Astrocyte of the spinal cord (primary cell): ENCODE measurements around the gene TNNT1.
A peak's percentile ranks its signal among the peaks of the same experiment; 100 is the strongest.

ENCODE experiments used
- DNase-seq: peaks from one replicate; pipeline ENCODE4 v3.0.0; 2011; ENCODE audit warnings: low read depth, low spot score
- H3K4me3 ChIP-seq: 2 replicates; pipeline ENCODE4 v1.5.1; 2011; ENCODE audit warnings: low read depth, mild to moderate bottlenecking, low read length, moderate library complexity
- CTCF ChIP-seq: IDR thresholded peaks from 2 replicates; pipeline ENCODE4 v1.5.1; 2012; ENCODE audit warnings: low read depth, mild to moderate bottlenecking, low read length, inconsistent platforms
- in situ Hi-C: cut with HindIII; loops from 2 replicates; pipeline ENCODE4 v1.10.0; 2017; ENCODE audit warnings: low sequenced_read_pairs

TNNT1 gene

GRCh38 chr19:55131421-55131820 lies 17.6 kb downstream of the TNNT1 start:
- in situ Hi-C loops = no loop called here
- DNase-seq = no peak
- no peak overlapping the region for H3K4me3 ChIP-seq
- no peak for TF ChIP-seq CTCF

- TF ChIP-seq CTCF = no peak
- no peak overlapping the region for H3K4me3 ChIP-seq
- in situ Hi-C loops = no loop called here
- DNase-seq = no peak
Measured at GRCh38 chr19:55119053-55119452, 30.0 kb downstream of the TNNT1 start.

- peak; percentile 29 for DNase-seq
Measured at GRCh38 chr19:55118401-55118991, 30.5 kb downstream of the TNNT1 start.

GRCh38 chr19:55117663-55118391 lies 31.2 kb downstream of the TNNT1 start:
- peak overlapping the region; percentile 62 for H3K4me3 ChIP-seq
- TF ChIP-seq CTCF = no peak
- in situ Hi-C loops = no loop called here
- peak; percentile 99 for DNase-seq

More at GRCh38 chr19:55118401-55118991, 30.5 kb downstream of the TNNT1 start:
- peak overlapping the region; percentile 62 for H3K4me3 ChIP-seq
- in situ Hi-C loops = no loop called here
- no peak for TF ChIP-seq CTCF

GRCh38 chr19:55116859-55117662 lies 31.9 kb downstream of the TNNT1 start, which contains the start of gene PPP1R12C:
TSS of gene PPP1R12C (minus strand) at chr19:55117637. CDS start at chr19:55117543, 94 bp downstream.
- H3K4me3 ChIP-seq = peak within 1 kb of the TSS; percentile 81
- in situ Hi-C loops = no loop called here
- no peak for DNase-seq
- TF ChIP-seq CTCF = no peak

GRCh38 chr19:55116232-55116858 lies 32.7 kb downstream of the TNNT1 start:
- in situ Hi-C loops = no loop called here
- no peak for TF ChIP-seq CTCF
- H3K4me3 ChIP-seq = peak overlapping the region; percentile 81
- peak; percentile 45 for DNase-seq
